IMR-90 (cell line): ENCODE measurements around the gene ALLC. TPM values are rescaled to one million over a fixed set of nuclear protein-coding genes. Genes with fewer than 3 reads are reported as not detected.

Source experiments
- ATAC-seq: fragments of 200-7000 bp; cut with Tn5 transposase; 2 replicates; pipeline ENCODE4 v1.9.1; 2020; ENCODE audit warnings: low read depth, mild to moderate bottlenecking, moderate library complexity
- BruUV-seq: library from RNA; stranded (reverse); fragments of 400-500 nt; replicated peaks from 2 replicates; lab custom pipeline; 2021; lab: Mats Ljungman, UMichigan
- CTCF ChIA-PET: fragments of 300-600 bp; formaldehyde crosslinking; extraction: SDS; loops from one replicate; lab custom pipeline; 2021; ENCODE audit warnings: antibody characterized with exemption; lab: Yijun Ruan, JAX
- POLR2A ChIA-PET: fragments of 300-600 bp; sonication (Branson Sonifier 250); formaldehyde crosslinking; loops from one replicate; lab custom pipeline; 2022; ENCODE audit warnings: antibody characterized with exemption; ENCODE audit not compliant: unreplicated experiment; lab: Charles Lee
- DNase-seq: peaks from one replicate; pipeline ENCODE4 v3.0.0; 2013
- H2AFZ ChIP-seq: replicated peaks from 2 replicates; pipeline ENCODE3; 2013; ENCODE audit warnings: low read length, mild to moderate bottlenecking; ENCODE audit not compliant: poor library complexity
- H2AK5ac ChIP-seq: 2 replicates; pipeline ENCODE4 v1.6.1; 2013; ENCODE audit warnings: low read depth, low read length, inconsistent platforms
- H2AK9ac ChIP-seq: replicated peaks from 2 replicates; pipeline ENCODE3; 2013; ENCODE audit warnings: mild to moderate bottlenecking, low read depth, low read length, moderate library complexity; ENCODE audit not compliant: poor library complexity
- H2BK120ac ChIP-seq: 2 replicates; pipeline ENCODE4 v1.6.1; 2013; ENCODE audit warnings: low read depth, low read length, inconsistent platforms
- H2BK15ac ChIP-seq: 3 replicates; pipeline ENCODE4 v1.6.1; 2013; ENCODE audit warnings: low read depth, low read length, inconsistent platforms
- H2BK20ac ChIP-seq: 2 replicates; pipeline ENCODE4 v1.6.1; 2013; ENCODE audit warnings: low read depth, mild to moderate bottlenecking, inconsistent platforms, low read length, moderate library complexity
- H2BK5ac ChIP-seq: 2 replicates; pipeline ENCODE4 v1.6.1; 2013; ENCODE audit warnings: mild to moderate bottlenecking, low read depth, low read length, inconsistent platforms; ENCODE audit not compliant: poor library complexity, severe bottlenecking
- H3K14ac ChIP-seq: replicated peaks from 2 replicates; pipeline ENCODE4 v1.6.1; 2013; ENCODE audit warnings: low read depth, low read length, inconsistent platforms
- H3K18ac ChIP-seq: 2 replicates; pipeline ENCODE4 v1.6.1; 2013; ENCODE audit warnings: low read depth, low read length, control low read depth
- H3K23ac ChIP-seq: 2 replicates; pipeline ENCODE4 v1.6.1; 2013; ENCODE audit warnings: low read depth, low read length, inconsistent platforms
- H3K27ac ChIP-seq: 2 replicates; pipeline ENCODE4 v1.5.1; 2013; ENCODE audit warnings: mild to moderate bottlenecking, control low read depth, low read length; ENCODE audit not compliant: insufficient read depth
- H3K27me3 ChIP-seq: 2 replicates; pipeline ENCODE4 v1.6.1; 2013; ENCODE audit warnings: low read length; ENCODE audit not compliant: control insufficient read depth, insufficient read depth
- H3K36me3 ChIP-seq: 2 replicates; pipeline ENCODE4 v1.6.1; 2013; ENCODE audit warnings: low read length, mixed read lengths; ENCODE audit not compliant: control insufficient read depth, insufficient read depth
- H3K4ac ChIP-seq: 2 replicates; pipeline ENCODE4 v1.6.1; 2013; ENCODE audit warnings: low read depth, low read length, inconsistent platforms
- H3K4me1 ChIP-seq: 2 replicates; pipeline ENCODE4 v1.6.1; 2013; ENCODE audit warnings: low read length, mixed read lengths; ENCODE audit not compliant: control insufficient read depth, insufficient read depth
- H3K4me2 ChIP-seq: 2 replicates; pipeline ENCODE4 v1.6.1; 2013; ENCODE audit warnings: low read depth, mild to moderate bottlenecking, control low read depth, low read length, moderate library complexity
- H3K4me3 ChIP-seq: 2 replicates; pipeline ENCODE4 v1.5.1; 2013; ENCODE audit warnings: low read depth, mild to moderate bottlenecking, control low read depth, low read length, moderate library complexity; ENCODE audit not compliant: insufficient read depth
- H3K56ac ChIP-seq: 2 replicates; pipeline ENCODE4 v1.6.1; 2013; ENCODE audit warnings: low read length, inconsistent platforms; ENCODE audit not compliant: insufficient read depth; ENCODE audit errors: extremely low read depth
- H3K79me1 ChIP-seq, 2 experiments: 2 replicates each; pipeline ENCODE4 v1.6.1; 2013; ENCODE audit warnings: low read length in 2 of 2, inconsistent platforms in 1 of 2, low read depth in 1 of 2
- H3K9ac ChIP-seq: 2 replicates; pipeline ENCODE4 v1.6.1; 2013; ENCODE audit warnings: low read depth, low read length, control low read depth
- H3K9me1 ChIP-seq: 2 replicates; pipeline ENCODE4 v1.6.1; 2013; ENCODE audit warnings: low read length, inconsistent platforms; ENCODE audit not compliant: insufficient read depth
- H3K9me3 ChIP-seq: 2 replicates; pipeline ENCODE4 v1.6.1; 2013; ENCODE audit warnings: low read length; ENCODE audit not compliant: control insufficient read depth, insufficient read depth
- H4K20me1 ChIP-seq: 2 replicates; pipeline ENCODE4 v1.6.1; 2013; ENCODE audit warnings: low read length, inconsistent platforms; ENCODE audit not compliant: insufficient read depth
- H4K5ac ChIP-seq: 2 replicates; pipeline ENCODE4 v1.6.1; 2013; ENCODE audit warnings: mild to moderate bottlenecking, low read depth, low read length, control low read depth
- H4K8ac ChIP-seq, 2 experiments: 2 replicates each; pipeline ENCODE4 v1.6.1; 2013; ENCODE audit warnings: low read depth in 2 of 2, low read length in 2 of 2, control low read depth in 1 of 2, inconsistent platforms in 1 of 2
- H4K91ac ChIP-seq: 2 replicates; pipeline ENCODE4 v1.6.1; 2013; ENCODE audit warnings: low read depth, low read length, inconsistent platforms; ENCODE audit not compliant: insufficient read depth
- BHLHE40 ChIP-seq: fragments of 150-350 bp; IDR thresholded peaks from 2 replicates; pipeline ENCODE4 v1.6.1; 2016; ENCODE audit warnings: mild to moderate bottlenecking, low read depth, low read length
- CEBPB ChIP-seq: IDR thresholded peaks from 2 replicates; pipeline ENCODE4 v1.6.1; 2012; ENCODE audit warnings: low read depth, low read length, improper control_type of control experiment
- CHD1 ChIP-seq: IDR thresholded peaks from 2 replicates; pipeline ENCODE4 v1.6.1; 2012; ENCODE audit warnings: low read depth, low read length, improper control_type of control experiment
- CTCF ChIP-seq: conservative IDR thresholded peaks from 2 replicates; pipeline ENCODE4 v1.5.1; 2012; ENCODE audit warnings: mild to moderate bottlenecking, low read depth, low read length, improper control_type of control experiment
- ELK1 ChIP-seq: fragments of 150-350 bp; IDR thresholded peaks from 2 replicates; pipeline ENCODE4 v1.6.1; 2016; ENCODE audit warnings: low read depth, mild to moderate bottlenecking, low read length, moderate library complexity, borderline replicate concordance
- FOS ChIP-seq: fragments of 150-350 bp; IDR thresholded peaks from 2 replicates; pipeline ENCODE4 v1.6.1; 2016; ENCODE audit warnings: low read depth, low read length
- MAFK ChIP-seq: IDR thresholded peaks from 2 replicates; pipeline ENCODE4 v1.6.1; 2012; ENCODE audit warnings: low read depth, low read length, improper control_type of control experiment
- MAZ ChIP-seq: IDR thresholded peaks from 2 replicates; pipeline ENCODE4 v1.6.1; 2012; ENCODE audit warnings: low read depth, mild to moderate bottlenecking, low read length, improper control_type of control experiment, moderate library complexity, borderline replicate concordance
- MXI1 ChIP-seq: IDR thresholded peaks from 2 replicates; pipeline ENCODE4 v1.6.1; 2012; ENCODE audit warnings: low read depth, mild to moderate bottlenecking, low read length, moderate library complexity, borderline replicate concordance
- NFE2L2 ChIP-seq: fragments of 150-350 bp; IDR thresholded peaks from 2 replicates; pipeline ENCODE4 v1.6.1; 2016; ENCODE audit warnings: low read depth, mild to moderate bottlenecking, low read length
- POLR2A ChIP-seq: IDR thresholded peaks from 2 replicates; pipeline ENCODE4 v1.6.1; 2012; ENCODE audit warnings: mild to moderate bottlenecking, low read depth, low read length
- RAD21 ChIP-seq: IDR thresholded peaks from 2 replicates; pipeline ENCODE4 v1.6.1; 2012; ENCODE audit warnings: low read length, improper control_type of control experiment
- RCOR1 ChIP-seq: IDR thresholded peaks from 2 replicates; pipeline ENCODE4 v1.6.1; 2012; ENCODE audit warnings: mild to moderate bottlenecking, low read length, improper control_type of control experiment; ENCODE audit not compliant: insufficient replicate concordance
- RFX5 ChIP-seq: IDR thresholded peaks from 2 replicates; pipeline ENCODE4 v1.8.0; 2012; ENCODE audit warnings: low read depth, mild to moderate bottlenecking, low read length, moderate library complexity
- SMC3 ChIP-seq: fragments of 150-350 bp; IDR thresholded peaks from 2 replicates; pipeline ENCODE4 v1.6.1; 2016; ENCODE audit warnings: low read depth, mild to moderate bottlenecking, antibody characterized with exemption, low read length, moderate library complexity
- WGBS, 2 experiments: methylation state at CpG; one replicate each; pipeline versions ENCODE4 v1.1.5 to v1.1.7; 2013; ENCODE audit warnings: missing lambda C conversion rate in 2 of 2; ENCODE audit not compliant: insufficient read length in 1 of 2; ENCODE audit errors: extremely low coverage in 2 of 2; 5-methylcytosine and 5-hydroxymethylcytosine counted together
- dilution Hi-C: fragments of 300-500 bp; cut with HindIII; formaldehyde crosslinking; loops from one replicate; pipeline ENCODE4 v1.14.3; 2018; ENCODE audit warnings: low sequenced_read_pairs; ENCODE audit not compliant: unreplicated experiment
- in situ Hi-C: fragments of 300-500 bp; cut with MboI; formaldehyde crosslinking; loops from 3 replicates; pipeline ENCODE4 v1.14.3; 2019; ENCODE audit warnings: low sequenced_read_pairs, inconsistent platforms, mixed read lengths
- intact Hi-C: fragments of 100-400 bp; cut with micrococcal nuclease; formaldehyde crosslinking; loops from 2 replicates; pipeline ENCODE4 v1.10.0; 2022
- polyA plus RNA-seq, 3 experiments: library from polyadenylated mRNA; depleted of rRNA; stranded (reverse); fragments of >200 nt; gene quantifications; 2 replicates each; pipeline ENCODE4 v1.2.3, GENCODE V29; 2012; ENCODE audit warnings: low replicate concordance in 1 of 3
- total RNA-seq: library from RNA; depleted of rRNA; stranded (reverse); fragments of >200 nt; gene quantifications from 2 replicates; pipeline ENCODE4 v1.2.3, GENCODE V29; 2012
- TF ChIP-seq, protein P1 (sequence below): fragments of 150-350 bp; IDR thresholded peaks from 2 replicates; pipeline ENCODE4 v1.6.1; 2017; ENCODE audit warnings: mild to moderate bottlenecking, antibody characterized with exemption, low read length, low read depth

ALLC gene
- total and polyA plus RNA-seq, 2 of the 4 experiments (the other 2 are of a cell fraction), result not detected

DNA sequence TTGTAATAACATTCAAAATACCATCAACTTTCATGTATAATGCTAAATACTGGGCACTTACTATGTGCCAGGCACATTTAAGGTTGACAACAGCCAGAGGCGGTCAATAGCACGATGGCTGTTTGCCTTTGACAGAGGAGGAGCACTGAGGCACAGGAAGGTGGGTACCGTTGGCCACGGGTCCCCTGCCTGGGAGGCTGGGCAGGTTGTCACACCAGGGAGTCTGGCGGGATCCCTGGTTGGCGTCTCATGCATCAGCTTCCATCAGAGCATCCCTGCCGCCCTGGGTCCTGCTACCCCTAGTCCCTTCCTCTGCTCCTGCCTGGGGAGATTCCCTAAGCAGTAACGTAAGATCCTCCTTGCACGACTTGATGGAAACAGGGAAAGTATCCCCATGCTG, 19.4 kb downstream of the ALLC start:
- no peak overlapping the region for H4K5ac ChIP-seq
- H3K23ac ChIP-seq, result no peak overlapping the region
- H3K9me1 ChIP-seq, result no peaks in the 10 kb centered on the region
- H3K4me2 ChIP-seq, result no peak overlapping the region
- intact Hi-C loops, result no loop called here
- no peak overlapping the region for H4K91ac ChIP-seq
- no peak overlapping the region for H2BK5ac ChIP-seq
- H4K8ac ChIP-seq, result no peak overlapping the region
- no peak overlapping the region for H3K9ac ChIP-seq
- no peak overlapping the region for H3K27ac ChIP-seq
- TF ChIP-seq FOS (no peak), RCOR1 (no peak), CHD1 (no peak), BHLHE40 (no peak), NFE2L2 (no peak), MXI1 (no peak), MAFK (no peak), POLR2A (no peak), CTCF (no peak), MAZ (no peak), CEBPB (no peak), RAD21 (no peak), SMC3 (no peak), RFX5 (no peak), ELK1 (no peak)
- TF ChIP-seq, protein P1, sequence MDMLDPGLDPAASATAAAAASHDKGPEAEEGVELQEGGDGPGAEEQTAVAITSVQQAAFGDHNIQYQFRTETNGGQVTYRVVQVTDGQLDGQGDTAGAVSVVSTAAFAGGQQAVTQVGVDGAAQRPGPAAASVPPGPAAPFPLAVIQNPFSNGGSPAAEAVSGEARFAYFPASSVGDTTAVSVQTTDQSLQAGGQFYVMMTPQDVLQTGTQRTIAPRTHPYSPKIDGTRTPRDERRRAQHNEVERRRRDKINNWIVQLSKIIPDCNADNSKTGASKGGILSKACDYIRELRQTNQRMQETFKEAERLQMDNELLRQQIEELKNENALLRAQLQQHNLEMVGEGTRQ, result no peak
- H3K79me1 ChIP-seq, result no peaks in the 10 kb centered on the region
- no peaks in the 10 kb centered on the region for H3K4me1 ChIP-seq
- dilution Hi-C loops, result no loop called here
- no peaks in the 10 kb centered on the region for H4K20me1 ChIP-seq
- DNase-seq (no peak), ATAC-seq (no peak)
- POLR2A ChIA-PET, result no interaction called here
- H2AFZ ChIP-seq, result no peak overlapping the region
- WGBS, 2 experiments, result 92% methylated on average over 2 of the region's 9 CpGs; no CpG with 5 or more reads in 1 of the 2 experiments
- in situ Hi-C loops, result no loop called here
- no peak overlapping the region for H3K18ac ChIP-seq
- CTCF ChIA-PET, result no interaction called here
- H2AK9ac ChIP-seq, result no peak overlapping the region
- H3K56ac ChIP-seq, result no peak overlapping the region
- no peak overlapping the region for H2BK120ac ChIP-seq
- no peak overlapping the region for H3K4me3 ChIP-seq
- no peak overlapping the region for H2BK20ac ChIP-seq
- H2BK15ac ChIP-seq, result no peak overlapping the region
- no peak overlapping the region for H3K4ac ChIP-seq
- no peak overlapping the region for H2AK5ac ChIP-seq
- H3K9me3 ChIP-seq, result no peaks in the 10 kb centered on the region
- H3K36me3 ChIP-seq, result no peaks in the 10 kb centered on the region
- BruUV-seq, result no TSS peak
- H3K27me3 ChIP-seq, result peaks cover 8% of the 10 kb centered on the region
- H3K14ac ChIP-seq, result no peak overlapping the region
